Esophagus squamous epithelium (tissue), 5 donors: ENCODE data around the gene YBX1. TPM values are rescaled to one million over a fixed set of nuclear protein-coding genes. Genes with fewer than 3 reads are reported as not detected.
A peak's percentile ranks its signal among the peaks of the same experiment; 100 is the strongest.

ENCODE experiments used
- DNase-seq: peaks from one replicate; lab custom pipeline; 2025; lab: John Stamatoyannopoulos, UW
- H3K27ac ChIP-seq, 4 donors: fragments of 200-600 bp; sonication (generic); one replicate each; pipeline ENCODE4 v1.5.1; 2016 to 2019; ENCODE audit warnings: mild to moderate bottlenecking in 1 of 4
- H3K27me3 ChIP-seq, 4 donors: fragments of 200-600 bp; sonication (generic); 1 replicate in 3 of 4; 2 replicates in 1 of 4; pipeline versions ENCODE4 v1.5.1 to v1.6.0; 2017 to 2021; ENCODE audit warnings: antibody characterized with exemption in 1 of 4
- H3K36me3 ChIP-seq, 3 donors: fragments of 200-600 bp; sonication (generic); one replicate each; pipeline ENCODE4 v1.5.1; 2016 to 2019
- H3K4me1 ChIP-seq, 3 donors: fragments of 200-600 bp; sonication (generic); one replicate each; pipeline ENCODE4 v1.5.1; 2017 to 2019
- H3K4me3 ChIP-seq, 4 donors: fragments of 200-600 bp; sonication (generic); 1 replicate in 3 of 4; 2 replicates in 1 of 4; pipeline ENCODE4 v1.5.1; 2016 to 2019; ENCODE audit warnings: mild to moderate bottlenecking in 2 of 4, moderate library complexity in 1 of 4
- H3K9me3 ChIP-seq, 3 donors: fragments of 200-600 bp; sonication (generic); one replicate each; pipeline ENCODE4 v1.5.1; 2016 to 2019
- CTCF ChIP-seq, 6 experiments: fragments of 450-650 bp in 4 of 6; fragments of 200-600 bp in 2 of 6; sonication (generic) in 2 of 6; IDR thresholded peaks; one replicate each; pipeline ENCODE4 v1.5.1; 2016 to 2019; ENCODE audit warnings: antibody characterized with exemption in 6 of 6, mild to moderate bottlenecking in 4 of 6, moderate library complexity in 4 of 6
- POLR2A ChIP-seq, 4 donors: fragments of 450-650 bp; IDR thresholded peaks; one replicate each; pipeline ENCODE4 v1.6.1; 2017; ENCODE audit warnings: antibody characterized with exemption in 4 of 4, mild to moderate bottlenecking in 4 of 4, moderate library complexity in 3 of 4
- WGBS, 2 donors: methylation state at CpG; one replicate each; pipeline ENCODE4 v1.1.5; 2018; 5-methylcytosine and 5-hydroxymethylcytosine counted together
- intact Hi-C: fragments of 100-400 bp; cut with DNase I; formaldehyde crosslinking; loops from one replicate; pipeline ENCODE4 v1.15.0; 2022
- total RNA-seq, 4 donors: library from RNA; depleted of rRNA; stranded (reverse); fragments of >200 nt; gene quantifications; one replicate each; pipeline ENCODE4 v1.1.0, GENCODE V29; 2016
- donor health status: DM: yes; HTN: yes; CAD: no.

YBX1 gene
- total RNA-seq, 4 donors from 2014 or later, result 338 to 569 (median 531) TPM

DNA sequence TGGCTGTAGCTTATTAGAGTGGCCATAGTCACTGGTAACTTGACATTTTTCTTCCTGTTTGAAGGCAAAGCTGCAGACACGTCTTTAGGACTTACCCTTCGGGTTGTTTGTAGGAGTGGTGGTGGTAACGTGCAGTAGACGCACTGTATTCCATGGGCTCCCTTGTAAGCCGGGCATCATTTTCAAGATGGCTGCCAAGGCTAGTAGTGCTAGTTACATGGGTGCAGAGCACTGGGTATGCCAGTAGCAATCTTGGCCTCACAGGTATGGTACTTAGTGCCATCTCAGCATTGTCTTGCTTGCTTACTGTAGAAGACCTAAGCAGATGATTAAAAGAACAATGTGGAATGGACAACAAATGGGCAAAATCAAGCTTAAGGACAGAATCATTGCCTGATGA, 1.9 kb downstream of the YBX1 start:
- Histone ChIP-seq H3K36me3 (peaks cover 0 to 3% (median 0%) of the 10 kb centered on the region in 3 donors), H3K4me3 (peak overlapping the region; percentile 75 to 97 (median 86)), H3K9me3 (no peaks in the 10 kb centered on the region), H3K4me1 (peaks cover 19 to 77% (median 64%) of the 10 kb centered on the region in 3 donors), H3K27ac (peak overlapping the region in 1 of 4 donors; percentile 90), H3K27me3 (no peaks in the 10 kb centered on the region)
- intact Hi-C loops, result no loop called here
- DNase-seq, result no peak
- WGBS, 2 donors, result 15 to 24% methylated on average over 5 of the region's 5 CpGs
- no peak for TF ChIP-seq POLR2A (IDR thresholded peaks at IDR 0.05)
- no peak for TF ChIP-seq CTCF (IDR thresholded peaks at IDR 0.05)

GRCh38 chr1:42686418-42686817, 4.2 kb downstream of the YBX1 start:
- H3K4me3 ChIP-seq, result no peak overlapping the region

GRCh38 chr1:42689912-42690311, 7.7 kb downstream of the YBX1 start:
- H3K36me3 ChIP-seq, result peaks cover 0 to 9% (median 0%) of the 10 kb centered on the region in 3 donors
- H3K4me1 ChIP-seq, result peaks cover 19 to 100% (median 79%) of the 10 kb centered on the region in 3 donors
- H3K4me3 ChIP-seq, result no peak overlapping the region
- TF ChIP-seq CTCF (IDR thresholded peaks at IDR 0.05), result no peak
- no peak for TF ChIP-seq POLR2A (IDR thresholded peaks at IDR 0.05)
- 53 to 64% methylated on average over 3 of the region's 3 CpGs for WGBS, 2 donors
- no peaks in the 10 kb centered on the region for H3K27me3 ChIP-seq
- no peak for DNase-seq
- no peak overlapping the region for H3K27ac ChIP-seq
- H3K9me3 ChIP-seq, result no peaks in the 10 kb centered on the region
- intact Hi-C loops, result no loop called here

More at GRCh38 chr1:42686418-42686817, 4.2 kb downstream of the YBX1 start:
- no peak overlapping the region for H3K27ac ChIP-seq
- TF ChIP-seq CTCF (IDR thresholded peaks at IDR 0.05) (no peak), POLR2A (IDR thresholded peaks at IDR 0.05) (no peak)
- H3K27me3 ChIP-seq, result no peaks in the 10 kb centered on the region
- peaks cover 0 to 3% (median 0%) of the 10 kb centered on the region in 3 donors for H3K36me3 ChIP-seq
- intact Hi-C loops, result no loop called here
- WGBS, 2 donors, result 72 to 84% methylated on average over 4 of the region's 4 CpGs
- no peak for DNase-seq
- peaks cover 17 to 85% (median 71%) of the 10 kb centered on the region in 3 donors for H3K4me1 ChIP-seq
- H3K9me3 ChIP-seq, result no peaks in the 10 kb centered on the region

- intact Hi-C loops, result no loop called here
- H3K27ac ChIP-seq, result no peak overlapping the region
- peaks cover 0 to 16% (median 0%) of the 10 kb centered on the region in 3 donors for H3K36me3 ChIP-seq
- 63 to 67% methylated on average over 1 of the region's 1 CpG for WGBS, 2 donors
- peak in 1 of 6 experiments; percentile 15 for TF ChIP-seq CTCF (IDR thresholded peaks at IDR 0.05)
- no peak for TF ChIP-seq POLR2A (IDR thresholded peaks at IDR 0.05)
- peaks cover 19 to 96% (median 72%) of the 10 kb centered on the region in 3 donors for H3K4me1 ChIP-seq
- H3K27me3 ChIP-seq, result no peaks in the 10 kb centered on the region
- no peaks in the 10 kb centered on the region for H3K9me3 ChIP-seq
- no peak for DNase-seq
- no peak overlapping the region for H3K4me3 ChIP-seq
Measured at GRCh38 chr1:42690477-42691156, 8.4 kb downstream of the YBX1 start.

DNA sequence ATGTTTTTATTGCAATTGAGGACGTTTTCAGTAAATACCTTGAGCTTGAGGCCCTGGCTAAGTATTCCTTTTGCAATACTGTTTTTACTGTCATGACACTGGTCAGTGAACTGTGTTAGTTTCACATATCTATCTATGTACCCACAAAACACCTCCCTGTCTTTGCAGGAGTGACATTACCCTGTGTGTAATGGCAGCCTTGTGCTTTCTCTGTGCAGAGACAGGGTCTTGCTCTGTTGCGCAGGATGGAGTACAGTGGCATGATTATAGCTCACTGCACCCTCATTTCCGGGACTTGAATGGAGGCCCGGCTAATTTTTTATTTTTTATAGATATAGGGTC, 8.9 kb downstream of the YBX1 start:
- 60 to 70% methylated on average over 4 of the region's 4 CpGs for WGBS, 2 donors
- Histone ChIP-seq H3K36me3 (peaks cover 0 to 21% (median 0%) of the 10 kb centered on the region in 3 donors), H3K27ac (no peak overlapping the region)

More for the DNA sequence above, 8.9 kb downstream of the YBX1 start:
- TF ChIP-seq POLR2A (IDR thresholded peaks at IDR 0.05) (no peak), CTCF (IDR thresholded peaks at IDR 0.05) (no peak)
- intact Hi-C loops, result no loop called here
- H3K9me3 ChIP-seq, result no peaks in the 10 kb centered on the region
- no peak for DNase-seq
- H3K27me3 ChIP-seq, result no peaks in the 10 kb centered on the region
- peaks cover 19 to 91% (median 67%) of the 10 kb centered on the region in 3 donors for H3K4me1 ChIP-seq
- H3K4me3 ChIP-seq, result no peak overlapping the region
